Activated B cell treated with CpG ODN at 0.5 μM for 24 hours (primary cell): ENCODE measurements around the gene FAM9C. TPM values are rescaled to one million over a fixed set of nuclear protein-coding genes. Genes with fewer than 3 reads are reported as not detected.

Experiments
- ATAC-seq: fragments of 200-7000 bp; cut with Tn5 transposase; one replicate; pipeline ENCODE4 v1.10.0; 2021; ENCODE audit warnings: low read depth, mild to moderate bottlenecking, moderate library complexity
- CTCF ChIA-PET: fragments of 350-600 bp; sonication (Branson Sonifier 250); formaldehyde crosslinking; loops from one replicate; lab custom pipeline; 2021; ENCODE audit warnings: antibody characterized with exemption; lab: Charles Lee
- POLR2A ChIA-PET: fragments of 350-600 bp; sonication (Branson Sonifier 250); formaldehyde crosslinking; loops from one replicate; lab custom pipeline; 2021; ENCODE audit warnings: antibody characterized with exemption; lab: Charles Lee
- DNase-seq: peaks from one replicate; pipeline ENCODE4 v3.0.0; 2022
- H3K27ac Mint-ChIP-seq: one replicate; pipeline ENCODE4 v1.8.0; 2020; ENCODE audit warnings: mixed read lengths
- H3K27me3 Mint-ChIP-seq: one replicate; pipeline ENCODE4 v1.8.0; 2021; ENCODE audit warnings: mixed read lengths
- H3K36me3 Mint-ChIP-seq: one replicate; pipeline ENCODE4 v1.8.0; 2021; ENCODE audit warnings: low read depth, mixed read lengths
- H3K4me1 Mint-ChIP-seq: one replicate; pipeline ENCODE4 v1.8.0; 2021; ENCODE audit warnings: mixed read lengths
- H3K4me3 Mint-ChIP-seq: one replicate; pipeline ENCODE4 v1.8.0; 2020; ENCODE audit warnings: mild to moderate bottlenecking, mixed read lengths
- H3K9me3 Mint-ChIP-seq: one replicate; pipeline ENCODE4 v1.8.0; 2020; ENCODE audit warnings: mixed read lengths
- intact Hi-C: fragments of 100-400 bp; cut with micrococcal nuclease; formaldehyde crosslinking; loops from one replicate; pipeline ENCODE4 v1.15.1; 2024
- total RNA-seq: library from RNA; stranded (reverse); gene quantifications from 2 replicates; pipeline ENCODE4 v1.2.3, GENCODE V29; 2022
- TF ChIP-seq, protein P1 (sequence below): fragments of 200-600 bp; IDR thresholded peaks from one replicate; pipeline ENCODE4 v1.8.0; 2022; ENCODE audit warnings: antibody characterized with exemption, mild to moderate bottlenecking

Gene FAM9C
- total RNA-seq, 1 donor from 2014 or later: not detected

DNA sequence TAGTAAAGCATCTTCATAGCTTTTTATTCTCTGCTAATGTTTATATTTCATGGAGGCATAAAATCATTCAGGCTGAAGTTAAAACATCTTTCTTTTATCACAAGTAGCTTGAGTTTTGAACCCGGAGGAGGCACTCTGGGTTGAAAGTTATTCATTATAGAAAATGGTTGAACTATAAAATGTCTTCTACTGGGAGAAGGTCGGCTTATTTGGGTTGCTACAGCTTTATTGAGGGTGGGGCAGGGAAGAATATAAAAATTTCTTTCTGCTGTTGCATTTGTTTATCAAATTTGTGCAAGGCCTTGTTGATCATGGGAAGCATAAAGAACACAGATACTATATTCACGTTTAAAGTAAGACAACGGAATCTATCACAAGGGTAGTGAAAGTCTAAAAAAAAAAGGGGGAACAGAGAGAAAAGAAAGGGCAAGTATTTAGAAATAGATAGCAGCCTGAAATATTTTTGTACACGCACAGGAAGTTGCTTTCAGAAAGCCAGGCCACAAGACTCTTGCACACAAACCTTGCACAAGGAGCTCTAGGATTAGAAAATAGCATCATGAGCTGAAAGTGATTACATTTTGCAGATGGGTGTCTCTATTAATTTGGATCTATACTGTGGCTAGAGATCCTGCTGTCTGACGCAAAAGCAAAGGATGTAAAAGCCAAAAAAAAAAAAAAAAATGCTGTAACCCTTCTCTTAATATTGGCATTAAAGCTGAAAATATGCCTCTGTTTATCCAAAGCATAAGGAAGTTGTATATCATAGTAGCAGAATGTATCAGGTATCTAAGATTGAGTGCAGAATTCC lies 37.2 kb upstream of the FAM9C start:
- TF ChIP-seq, protein P1, sequence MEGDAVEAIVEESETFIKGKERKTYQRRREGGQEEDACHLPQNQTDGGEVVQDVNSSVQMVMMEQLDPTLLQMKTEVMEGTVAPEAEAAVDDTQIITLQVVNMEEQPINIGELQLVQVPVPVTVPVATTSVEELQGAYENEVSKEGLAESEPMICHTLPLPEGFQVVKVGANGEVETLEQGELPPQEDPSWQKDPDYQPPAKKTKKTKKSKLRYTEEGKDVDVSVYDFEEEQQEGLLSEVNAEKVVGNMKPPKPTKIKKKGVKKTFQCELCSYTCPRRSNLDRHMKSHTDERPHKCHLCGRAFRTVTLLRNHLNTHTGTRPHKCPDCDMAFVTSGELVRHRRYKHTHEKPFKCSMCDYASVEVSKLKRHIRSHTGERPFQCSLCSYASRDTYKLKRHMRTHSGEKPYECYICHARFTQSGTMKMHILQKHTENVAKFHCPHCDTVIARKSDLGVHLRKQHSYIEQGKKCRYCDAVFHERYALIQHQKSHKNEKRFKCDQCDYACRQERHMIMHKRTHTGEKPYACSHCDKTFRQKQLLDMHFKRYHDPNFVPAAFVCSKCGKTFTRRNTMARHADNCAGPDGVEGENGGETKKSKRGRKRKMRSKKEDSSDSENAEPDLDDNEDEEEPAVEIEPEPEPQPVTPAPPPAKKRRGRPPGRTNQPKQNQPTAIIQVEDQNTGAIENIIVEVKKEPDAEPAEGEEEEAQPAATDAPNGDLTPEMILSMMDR: no peak
- Mint-ChIP-seq H3K27ac (peak overlapping the region; percentile 89), H3K27me3 (no peaks in the 10 kb centered on the region), H3K4me1 (peaks cover 94% of the 10 kb centered on the region), H3K4me3 (peak overlapping the region; percentile 51), H3K9me3 (no peaks in the 10 kb centered on the region), H3K36me3 (no peaks in the 10 kb centered on the region)
- intact Hi-C loops: no loop called here
- ChIA-PET CTCF (interaction anchor here (0.6 to 2.6 kb wide), 11 partner anchors 10 to 135 kb away, joined by 3 to 17 read pairs (median 4); no protein-coding TSS in a partner anchor), POLR2A (interaction anchor here (0.7 to 15.8 kb wide), 16 partner anchors 10 to 661 kb away, joined by 3 to 847 read pairs (median 7); partner anchors contain the start of gene TMSB4X)
- DNase-seq: no peak
- peak; percentile 40 for ATAC-seq

DNA sequence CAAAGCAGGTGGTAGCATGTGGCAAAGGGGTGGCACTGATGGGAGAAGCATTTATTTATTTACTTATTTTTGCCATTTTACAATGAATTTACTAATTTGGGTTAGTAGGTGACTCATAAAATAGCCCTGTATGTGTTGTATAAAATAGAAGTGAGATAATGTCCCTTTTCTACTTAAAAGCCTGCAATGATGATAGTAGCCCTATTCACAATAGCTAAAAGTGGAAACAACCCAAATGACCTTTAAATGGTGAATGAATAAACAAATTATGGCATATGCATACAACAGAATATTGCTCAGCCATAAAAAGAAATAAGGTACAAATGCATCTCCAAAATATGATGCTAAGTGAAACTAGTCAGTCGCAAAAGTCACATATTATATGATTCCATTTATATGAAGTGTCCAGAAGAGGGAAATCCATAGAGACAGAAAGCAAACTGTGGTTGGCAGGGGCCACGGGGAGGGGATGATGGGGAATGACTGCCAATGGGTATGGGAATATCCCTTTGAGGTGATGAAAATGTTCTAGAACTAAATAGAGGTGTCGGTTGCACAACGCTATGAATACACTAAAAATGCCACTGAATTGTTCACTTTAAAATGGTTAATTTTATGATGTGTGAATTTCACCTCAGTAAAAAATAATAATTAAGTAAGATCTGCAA lies 35.8 kb upstream of the FAM9C start:
- TF ChIP-seq, protein P1: no peak
- intact Hi-C loops: no loop called here
- ChIA-PET CTCF (interaction anchor here (1.9 to 2.6 kb wide), 3 partner anchors 11 to 133 kb away, joined by 8 to 17 read pairs (median 11); no protein-coding TSS in a partner anchor), POLR2A (interaction anchor here (0.7 to 15.8 kb wide), 5 partner anchors 11 to 130 kb away, joined by 3 to 847 read pairs (median 13); partner anchors contain the start of gene TMSB4X)
- H3K9me3 Mint-ChIP-seq: no peaks in the 10 kb centered on the region
- no peak for DNase-seq
- H3K4me1 Mint-ChIP-seq: peaks cover 94% of the 10 kb centered on the region
- H3K4me3 Mint-ChIP-seq: peak overlapping the region; percentile 2
- H3K27ac Mint-ChIP-seq: peak overlapping the region; percentile 89
- ATAC-seq: no peak
- no peaks in the 10 kb centered on the region for H3K36me3 Mint-ChIP-seq
- H3K27me3 Mint-ChIP-seq: no peaks in the 10 kb centered on the region

DNA sequence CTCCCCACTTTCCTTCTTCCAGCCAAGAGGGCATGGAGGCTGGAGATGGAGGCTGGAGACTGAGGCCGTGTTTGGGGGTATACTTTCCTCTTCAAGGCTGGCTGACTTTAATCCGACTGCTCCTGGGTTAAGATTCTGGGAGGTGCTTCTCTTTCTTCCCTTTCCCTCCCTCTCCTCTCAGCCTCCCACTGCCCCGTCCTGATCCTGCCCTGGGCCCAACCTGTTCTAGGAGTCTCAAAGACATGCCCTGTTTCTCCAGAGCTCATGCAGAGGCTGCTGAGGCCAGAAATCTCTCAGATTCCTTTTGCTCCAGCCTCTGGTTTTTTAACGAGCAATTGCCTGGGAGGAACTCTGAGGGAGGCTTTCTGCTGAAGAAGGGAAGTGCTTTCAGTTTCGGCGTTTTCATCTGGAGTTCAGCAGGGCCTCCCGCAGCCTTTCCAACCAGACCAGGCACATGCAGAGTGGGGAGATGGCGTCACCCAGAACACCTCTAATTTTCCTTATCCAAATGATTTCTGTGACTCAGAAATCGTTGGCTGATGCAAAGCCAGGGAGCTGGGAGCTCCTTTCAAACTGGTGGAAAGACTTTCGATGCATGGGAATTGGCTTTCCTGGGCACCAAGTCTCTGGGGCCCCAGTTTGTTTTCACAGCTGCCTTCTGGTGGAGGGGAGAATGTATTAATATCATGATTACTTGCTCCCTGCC lies 34.5 kb upstream of the FAM9C start:
- POLR2A ChIA-PET: interaction anchor here (0.6 to 15.8 kb wide), 5 partner anchors 12 to 132 kb away, joined by 3 to 847 read pairs (median 9); partner anchors contain the start of gene TMSB4X
- Mint-ChIP-seq H3K4me1 (peaks cover 94% of the 10 kb centered on the region), H3K9me3 (no peaks in the 10 kb centered on the region), H3K27me3 (no peaks in the 10 kb centered on the region), H3K27ac (peak overlapping the region; percentile 89), H3K4me3 (peak overlapping the region; percentile 56), H3K36me3 (no peaks in the 10 kb centered on the region)
- no peak for DNase-seq
- intact Hi-C loops: no loop called here
- CTCF ChIA-PET: no interaction called here
- TF ChIP-seq, protein P1: no peak
- no peak for ATAC-seq

DNA sequence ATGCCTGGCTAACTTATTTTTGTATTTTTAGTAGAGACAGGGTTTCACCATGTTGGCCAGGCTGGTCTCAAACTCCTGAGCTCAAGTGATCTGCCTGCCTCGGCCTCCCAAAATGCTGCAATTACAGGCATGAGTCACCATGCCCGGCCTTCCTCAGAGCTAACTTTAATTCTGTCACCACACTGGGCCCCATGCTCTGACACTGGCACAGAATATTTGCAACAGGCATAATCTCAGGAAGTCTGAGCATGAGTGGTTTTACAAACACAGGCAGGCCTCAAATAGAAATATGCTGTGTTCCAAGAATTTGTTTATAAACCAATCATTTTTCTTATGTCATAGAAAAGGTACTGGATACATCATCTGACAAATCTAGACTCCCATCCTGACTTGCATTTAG lies 32.7 kb upstream of the FAM9C start:
- ChIA-PET CTCF (interaction anchor here (1.1 to 3.7 kb wide), 2 partner anchors 14 to 130 kb away, joined by 4 to 20 read pairs; no protein-coding TSS in a partner anchor), POLR2A (interaction anchor here (0.7 to 4.5 kb wide), 14 partner anchors 10 to 411 kb away, joined by 3 to 41 read pairs (median 6); partner anchors contain the start of gene TMSB4X)
- peak overlapping the region; percentile 84 for H3K27ac Mint-ChIP-seq
- TF ChIP-seq, protein P1: no peak
- no peaks in the 10 kb centered on the region for H3K36me3 Mint-ChIP-seq
- H3K4me1 Mint-ChIP-seq: peaks cover 82% of the 10 kb centered on the region
- no peaks in the 10 kb centered on the region for H3K9me3 Mint-ChIP-seq
- intact Hi-C loops: no loop called here
- no peaks in the 10 kb centered on the region for H3K27me3 Mint-ChIP-seq
- no peak overlapping the region for H3K4me3 Mint-ChIP-seq
- no peak for ATAC-seq
- no peak for DNase-seq
